GM21526 (cell line): ENCODE data around the gene HOXC6.
"Not testable (repeated sequence)": the region's sequence is repeated elsewhere in the genome, so short reads cannot be mapped to it uniquely, and the experiment has no call there.

Experiments used
- ATAC-seq: cut with Tn5 transposase; IDR thresholded peaks from one replicate; pipeline ENCODE4 v1.9.1; 2021; ENCODE audit warnings: moderate library complexity; ENCODE audit not compliant: unreplicated experiment, low FRiP score

The HOXC6 gene

DNA sequence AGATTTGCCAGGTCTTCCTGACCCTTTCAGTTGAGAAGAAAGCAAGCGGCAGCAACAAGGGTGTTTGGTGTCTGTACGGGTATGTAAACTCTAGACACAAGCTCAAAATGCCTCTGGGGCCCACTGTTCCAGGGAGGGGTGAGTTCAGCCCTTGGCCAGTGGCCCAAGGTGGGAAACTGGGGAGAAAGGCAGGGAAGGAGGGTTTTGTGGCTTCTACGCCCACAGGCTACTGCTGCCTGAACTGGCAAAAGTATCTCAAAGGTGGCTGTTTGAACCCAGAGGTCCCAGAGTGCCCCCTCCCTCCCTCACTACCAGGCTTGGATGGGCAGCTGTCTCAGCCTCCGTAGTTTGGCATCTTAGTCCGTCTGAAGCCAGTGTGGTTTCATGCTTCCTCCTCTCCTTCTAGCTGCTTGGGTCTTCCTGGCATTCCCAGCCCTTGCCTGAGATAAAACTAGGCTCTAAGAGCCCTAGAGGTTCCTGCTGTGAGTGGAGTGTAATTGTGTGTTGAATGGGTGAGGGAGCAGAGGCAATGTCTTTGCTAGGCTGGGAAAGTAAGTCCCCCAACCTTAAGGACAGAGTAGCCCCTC, 10.1 kb downstream of the HOXC6 start:
- no peak for ATAC-seq

DNA sequence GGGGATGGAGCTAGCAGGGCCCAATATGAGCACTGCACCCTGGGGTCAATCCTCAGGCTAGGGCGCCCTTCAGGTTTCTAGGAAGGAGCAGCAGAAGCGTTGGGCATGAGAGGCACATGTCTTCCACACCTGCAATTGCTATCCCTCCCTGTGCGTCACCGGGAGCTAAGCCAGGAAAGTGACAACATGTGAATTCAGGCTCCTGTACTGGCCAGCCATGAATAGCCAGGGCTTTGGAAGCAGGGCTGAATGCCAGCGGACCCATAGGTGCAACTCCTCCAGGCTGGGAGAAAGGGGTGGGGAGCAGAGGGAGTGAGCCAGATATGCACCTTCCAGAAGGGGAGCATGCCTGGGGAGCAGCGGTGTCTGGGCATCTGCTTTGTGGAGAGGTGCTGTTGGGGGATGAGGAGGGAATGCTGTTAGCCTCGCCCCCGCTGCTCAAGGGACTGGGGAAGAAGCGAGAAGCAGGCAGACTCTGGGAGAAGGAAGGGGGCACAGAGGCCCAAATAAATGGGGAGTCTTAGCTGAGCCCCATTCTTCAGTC, 10.7 kb downstream of the HOXC6 start:
- ATAC-seq = no peak

DNA sequence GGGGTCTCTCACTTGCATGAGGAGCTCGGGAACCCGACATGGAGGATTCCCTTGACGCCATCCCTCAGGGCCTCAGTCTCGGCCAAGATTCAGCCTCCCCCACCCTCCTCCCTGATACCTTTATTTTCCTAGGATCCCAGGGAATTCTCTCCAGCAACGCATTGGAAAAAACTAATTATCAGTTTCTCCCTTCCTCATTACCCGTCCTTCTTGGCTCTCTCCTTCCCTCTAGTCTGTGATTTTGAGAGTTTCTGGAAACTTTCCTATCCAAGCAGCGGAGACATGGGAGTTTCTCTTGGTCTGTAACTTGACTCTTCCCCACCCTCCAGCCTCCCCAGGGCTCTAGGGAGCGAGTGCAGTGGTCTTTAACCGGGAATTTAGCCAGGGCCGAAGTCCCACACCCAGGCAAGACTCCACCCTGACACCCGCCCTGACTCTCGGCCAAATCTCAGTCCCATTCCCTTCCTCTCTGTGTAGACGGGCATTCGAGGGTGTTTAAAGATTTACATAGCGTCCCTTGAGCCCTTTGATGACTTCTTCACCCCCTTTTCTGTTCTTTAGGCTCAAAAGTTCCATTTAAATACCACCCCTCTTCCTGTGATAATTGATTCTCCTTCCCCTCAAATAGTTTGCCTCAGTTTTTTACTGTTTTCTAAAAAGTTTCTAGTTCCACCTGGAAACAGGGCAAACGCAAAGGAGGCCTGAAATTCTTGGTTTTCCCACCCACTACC, 11.3 kb downstream of the HOXC6 start:
- no peak for ATAC-seq

DNA sequence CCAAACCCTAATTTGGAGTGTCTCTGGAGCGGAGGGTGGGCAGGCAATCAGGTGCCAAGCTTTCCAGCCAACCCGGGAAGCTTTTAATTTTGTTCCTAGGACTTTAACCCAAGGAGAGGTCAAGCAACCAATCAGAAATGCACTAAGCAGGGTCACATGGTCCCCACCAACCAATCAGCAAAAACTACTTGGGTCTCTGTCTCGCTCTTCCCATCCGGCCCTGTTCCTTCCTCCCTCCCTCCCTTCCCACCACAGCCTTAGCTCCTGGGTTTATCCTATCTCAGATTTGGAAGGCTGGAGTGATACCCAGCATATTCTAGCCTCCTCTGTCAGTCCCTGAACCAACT, 11.9 kb downstream of the HOXC6 start:
- no peak for ATAC-seq

DNA sequence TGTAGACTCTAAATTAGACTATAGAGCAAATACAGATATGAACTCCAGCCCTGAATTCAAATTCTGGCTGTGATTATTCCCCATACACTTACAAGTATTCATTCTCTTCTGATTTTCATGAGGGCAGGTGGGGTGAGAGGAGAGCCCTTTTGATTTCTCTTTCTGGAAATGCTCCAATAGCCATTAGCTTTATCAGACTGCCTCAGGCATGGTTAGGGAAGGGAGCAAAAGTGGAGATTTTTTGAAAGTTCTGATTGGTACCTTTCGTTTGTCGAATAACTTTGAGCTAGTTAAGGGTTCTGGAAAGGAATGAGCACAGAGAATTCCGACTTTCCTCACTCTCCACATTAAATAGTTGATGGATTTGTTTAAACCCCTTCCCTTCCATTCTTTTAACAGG, 12.4 kb downstream of the HOXC6 start:
- ATAC-seq = no peak

DNA sequence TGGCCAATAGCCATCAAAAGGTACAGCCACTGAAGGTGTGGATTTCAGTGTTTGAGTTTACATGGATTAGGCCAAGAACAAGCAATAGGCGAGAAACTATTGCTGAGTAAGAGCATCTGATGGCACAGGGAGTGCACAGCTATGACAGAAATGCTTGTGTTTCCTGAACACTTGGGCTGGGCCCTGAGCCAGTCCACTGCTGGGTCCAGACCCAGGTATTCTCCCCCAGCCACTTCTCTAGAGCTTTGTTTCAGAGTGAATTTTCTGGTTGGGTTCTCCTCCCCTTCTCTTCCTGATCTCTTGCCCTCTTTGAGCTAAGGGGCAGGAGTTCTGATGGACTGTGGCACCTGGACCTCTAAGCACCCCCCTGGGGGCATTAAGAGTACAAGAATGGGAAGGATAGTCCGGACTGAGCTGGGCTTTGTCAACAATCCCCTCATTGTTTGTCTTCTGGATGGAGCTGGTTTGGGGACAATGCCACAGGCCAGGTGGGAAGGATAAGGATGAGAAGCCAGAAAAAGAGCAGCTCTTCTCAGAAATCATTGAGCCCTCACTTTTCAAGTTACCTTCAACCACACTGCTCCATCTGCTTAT, 13.0 kb downstream of the HOXC6 start:
- ATAC-seq = no peak

DNA sequence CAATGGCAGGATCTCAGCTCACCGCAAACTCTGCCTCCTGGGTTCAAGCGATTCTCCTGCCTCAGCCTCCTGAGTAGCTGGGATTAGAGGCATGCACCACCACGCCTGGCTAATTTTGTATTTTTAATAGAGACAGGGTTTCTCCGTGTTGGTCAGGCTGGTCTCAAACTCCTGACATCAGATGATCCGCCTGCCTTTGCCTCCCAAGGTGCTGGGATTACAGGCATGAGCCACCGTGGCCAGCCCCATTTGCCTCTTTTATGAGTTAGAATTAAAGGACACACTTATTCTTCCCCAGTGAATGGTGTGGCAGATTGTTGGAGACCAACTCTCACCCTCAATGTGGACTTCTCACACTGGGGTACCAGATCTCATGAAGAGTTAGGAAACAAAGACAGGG, 13.8 kb downstream of the HOXC6 start:
- ATAC-seq = not testable (repeated sequence)

DNA sequence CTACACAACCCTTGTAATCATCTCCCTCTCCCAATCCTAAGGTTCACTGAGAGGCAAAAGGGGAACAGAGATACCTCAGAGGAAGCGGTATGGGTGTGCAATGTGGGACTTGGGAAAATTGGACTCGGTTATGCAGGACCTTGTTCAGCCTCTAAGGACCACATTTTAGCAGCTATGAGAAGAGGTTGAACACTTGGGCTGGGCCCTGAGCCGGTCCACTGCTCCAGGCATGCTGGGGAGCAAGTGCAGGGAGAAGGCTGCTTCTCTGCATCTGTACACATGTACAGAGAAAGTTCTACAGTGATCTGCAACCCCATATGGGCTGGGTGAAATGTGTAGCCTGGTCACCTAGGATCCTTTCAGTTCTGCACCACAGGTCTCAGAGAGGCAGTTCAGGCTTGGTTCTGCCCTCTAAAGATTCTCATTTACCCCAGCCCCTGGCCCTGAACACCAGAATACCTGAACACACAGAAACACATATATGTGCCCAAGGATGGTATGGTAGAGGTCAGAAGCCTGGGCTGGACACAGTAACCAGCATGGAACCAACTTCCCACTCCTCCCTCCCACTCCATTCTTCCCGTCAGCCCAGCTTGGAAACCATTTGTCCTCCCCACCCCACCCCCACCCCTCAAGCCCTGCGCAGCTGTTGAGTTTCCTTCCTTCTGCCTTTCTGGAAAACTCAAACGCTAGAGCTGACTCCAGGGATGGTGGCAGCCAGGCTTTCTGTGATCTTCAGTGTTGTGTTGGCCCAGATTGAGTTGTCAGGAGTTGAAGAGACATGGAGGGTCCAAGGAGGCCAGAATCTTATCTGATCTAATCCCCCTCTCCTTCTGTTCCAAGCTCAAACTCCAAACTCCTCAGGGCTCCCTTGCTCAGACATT, 15.0 kb downstream of the HOXC6 start:
- ATAC-seq = no peak

DNA sequence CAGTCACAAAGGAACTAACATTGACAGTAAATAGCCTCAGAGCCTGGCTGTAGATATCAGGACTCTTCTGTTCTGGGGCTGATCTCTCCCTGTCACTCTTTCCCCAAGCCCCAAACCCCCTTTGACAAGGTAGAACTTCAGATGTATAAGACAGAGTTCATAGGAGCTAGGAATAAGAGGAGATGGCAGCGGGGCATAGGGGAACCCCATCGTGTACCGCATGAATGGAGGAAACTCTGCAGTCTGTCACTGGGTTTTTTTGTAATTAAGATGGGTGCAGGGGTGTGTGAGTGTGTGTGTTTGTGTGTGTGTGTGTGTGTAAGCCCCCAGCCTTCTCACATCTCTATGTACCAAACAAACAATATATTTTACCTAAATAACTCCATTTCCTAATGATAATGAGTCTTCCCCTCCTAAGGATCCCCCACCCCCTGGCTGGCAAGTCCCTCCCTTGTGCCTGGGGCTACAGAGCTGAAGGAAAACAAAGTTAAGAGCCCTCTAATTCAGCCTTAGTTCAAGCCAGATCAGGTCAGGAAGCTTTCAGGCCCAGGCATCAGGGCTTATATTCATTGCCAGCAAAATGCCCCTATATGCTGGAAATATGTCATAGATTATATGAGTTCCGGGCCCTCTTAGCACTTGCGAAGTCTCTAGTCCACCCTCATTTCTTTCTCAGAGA, 16.3 kb downstream of the HOXC6 start:
- no peak for ATAC-seq

DNA sequence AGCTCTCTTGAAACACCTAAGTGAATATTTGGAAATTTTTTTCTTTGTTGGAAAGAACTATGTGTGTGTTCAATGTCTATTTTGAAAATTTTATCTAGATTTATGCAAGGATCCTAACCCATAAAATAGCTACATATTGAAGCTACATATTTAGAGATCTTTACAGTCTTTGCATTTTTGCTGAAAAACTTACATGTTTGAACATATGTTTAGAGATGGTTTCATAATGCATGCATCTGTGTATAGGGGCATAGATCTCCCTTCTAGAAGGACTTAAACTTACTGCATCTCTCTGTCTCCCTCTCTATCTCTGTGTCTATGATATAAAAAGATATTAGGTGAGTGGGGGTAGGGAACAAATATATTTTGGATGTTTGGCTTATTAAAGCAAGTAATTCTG, 17.2 kb downstream of the HOXC6 start:
- ATAC-seq = no peak

DNA sequence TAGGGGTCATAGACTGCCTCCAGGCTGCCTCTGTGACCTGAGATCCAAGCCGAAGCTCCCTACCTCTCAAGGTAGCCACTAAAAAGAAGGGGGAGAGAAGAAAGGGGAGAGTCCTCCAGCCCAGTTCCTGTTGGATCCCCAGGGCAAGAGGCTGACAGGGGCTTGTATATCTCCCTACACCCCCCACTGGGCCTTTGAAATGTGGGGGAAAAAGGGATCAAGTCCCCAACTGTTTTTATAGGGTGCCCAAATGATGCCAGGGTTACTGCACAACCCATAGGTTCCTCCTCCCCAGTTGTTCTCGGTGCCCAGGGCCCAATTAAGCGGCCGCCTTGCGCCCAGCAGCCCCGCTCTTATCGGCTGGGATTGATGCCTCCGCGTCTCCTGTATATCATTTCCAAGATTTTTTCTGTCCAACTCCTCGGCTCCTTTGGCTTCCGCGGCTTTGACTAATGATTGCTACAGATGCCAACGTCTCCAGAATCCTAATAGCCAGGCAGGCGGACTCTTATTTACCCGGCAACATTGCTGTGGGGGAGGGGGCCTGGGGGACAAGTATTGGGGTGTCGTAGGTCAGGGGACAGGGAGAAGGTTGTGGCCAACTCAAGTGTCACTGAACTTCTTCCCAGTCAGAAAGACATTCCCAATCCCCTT, 17.8 kb downstream of the HOXC6 start:
- ATAC-seq = no peak

DNA sequence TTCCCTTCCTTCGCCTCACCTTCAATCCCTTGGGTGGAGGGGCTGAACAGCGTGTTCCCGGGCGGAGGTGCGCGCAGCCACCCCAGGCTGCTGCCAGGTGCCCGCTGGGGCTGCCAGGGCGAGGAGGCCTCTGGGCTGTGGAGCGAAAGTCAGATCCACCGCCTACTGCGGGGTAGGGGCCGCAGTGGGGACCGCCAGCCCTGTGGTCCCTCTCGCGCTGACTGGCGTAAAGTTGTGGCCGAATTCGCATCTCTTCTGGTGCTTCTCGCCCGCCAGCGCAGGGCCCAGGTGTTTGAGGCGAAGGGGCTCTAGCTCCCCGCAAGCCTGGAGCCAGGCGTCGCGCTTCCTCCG, 18.5 kb downstream of the HOXC6 start:
- no peak for ATAC-seq

DNA sequence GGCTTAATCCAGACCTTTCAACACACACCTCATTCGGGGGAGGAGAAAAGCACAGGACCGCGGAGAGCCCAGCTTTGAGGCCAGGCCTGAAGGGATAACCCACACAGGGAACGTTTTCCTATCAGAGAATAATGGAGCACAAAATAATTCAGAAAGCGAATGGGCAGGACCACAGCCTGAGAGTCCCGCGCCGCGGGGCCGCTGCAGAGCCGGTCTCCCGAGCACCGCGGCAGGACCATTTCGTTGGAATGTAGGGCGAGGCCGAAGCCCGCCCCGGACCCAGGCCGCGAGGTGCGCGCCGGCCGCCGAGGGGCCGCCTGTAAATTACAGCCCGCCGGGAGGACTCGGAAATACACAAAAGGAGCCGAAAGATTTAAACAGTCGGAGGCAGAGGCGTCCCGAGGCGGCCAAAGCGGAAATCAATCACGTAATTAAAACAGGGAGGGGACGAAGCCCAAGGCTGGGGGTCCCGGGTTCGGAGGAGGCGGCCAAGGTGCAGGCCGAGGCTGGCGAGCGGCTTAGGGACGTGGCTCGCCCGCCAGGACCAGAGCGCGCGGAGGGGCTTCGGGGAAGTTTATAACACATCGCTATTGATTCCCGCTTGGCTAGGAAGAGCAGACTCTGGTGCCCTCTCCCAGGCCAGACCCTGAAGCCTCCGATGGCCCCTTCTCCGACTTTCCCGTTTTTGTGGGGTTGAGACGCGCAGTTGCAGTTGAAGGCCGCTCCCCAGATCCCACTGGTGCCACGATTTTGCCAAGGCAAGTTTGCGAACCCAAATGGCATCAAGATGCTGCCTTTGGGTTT, 19.1 kb downstream of the HOXC6 start:
- ATAC-seq = no peak

DNA sequence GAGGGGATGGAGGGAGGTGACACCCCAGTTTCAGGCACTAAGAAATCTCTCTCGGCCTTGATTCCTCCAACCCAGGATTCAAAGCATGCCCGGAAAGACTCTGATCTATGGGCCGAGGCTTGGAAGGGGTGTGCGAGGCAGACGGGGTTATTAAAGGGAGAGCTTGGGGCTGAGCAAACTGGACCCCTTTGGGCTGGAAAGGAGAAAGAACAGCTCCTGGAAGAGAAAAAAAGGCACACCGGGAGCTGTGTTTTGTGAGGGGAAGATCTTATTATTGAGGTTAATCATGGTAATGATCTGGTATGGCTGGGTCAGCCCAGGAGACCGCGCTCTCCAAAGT, 19.7 kb downstream of the HOXC6 start:
- no peak for ATAC-seq

DNA sequence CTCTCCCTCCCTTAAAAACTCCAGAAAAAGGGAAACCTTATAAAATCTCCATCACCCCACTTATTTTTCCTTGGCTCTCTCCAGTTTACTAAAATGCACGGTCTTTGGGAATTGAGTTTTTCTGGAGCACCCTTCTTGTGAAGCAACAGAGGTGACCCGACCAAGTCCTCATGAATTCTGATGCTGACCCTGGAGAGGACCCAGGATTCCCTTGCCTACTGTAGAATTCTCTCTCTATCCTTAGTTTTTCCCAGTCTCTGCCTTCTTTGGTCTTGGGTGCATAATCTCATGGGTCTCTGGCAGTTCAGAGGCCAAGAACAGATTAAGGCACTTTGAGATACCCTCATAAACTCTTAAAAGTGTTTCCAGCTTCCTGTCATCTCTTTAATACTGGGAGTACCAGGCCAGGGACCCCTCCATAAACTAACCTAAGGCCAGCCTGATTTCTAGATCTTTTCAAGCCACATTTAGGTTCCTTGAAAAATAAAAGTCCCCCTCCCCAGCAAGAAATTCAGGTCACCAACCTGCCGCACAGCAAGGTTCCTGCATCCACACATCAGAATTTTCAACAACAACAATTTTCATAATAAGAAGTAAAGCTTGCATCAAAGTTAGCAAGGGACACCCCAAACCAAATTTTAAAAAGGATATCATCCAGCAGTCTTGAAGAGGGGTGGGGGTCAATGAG, 20.3 kb downstream of the HOXC6 start:
- ATAC-seq = no peak

DNA sequence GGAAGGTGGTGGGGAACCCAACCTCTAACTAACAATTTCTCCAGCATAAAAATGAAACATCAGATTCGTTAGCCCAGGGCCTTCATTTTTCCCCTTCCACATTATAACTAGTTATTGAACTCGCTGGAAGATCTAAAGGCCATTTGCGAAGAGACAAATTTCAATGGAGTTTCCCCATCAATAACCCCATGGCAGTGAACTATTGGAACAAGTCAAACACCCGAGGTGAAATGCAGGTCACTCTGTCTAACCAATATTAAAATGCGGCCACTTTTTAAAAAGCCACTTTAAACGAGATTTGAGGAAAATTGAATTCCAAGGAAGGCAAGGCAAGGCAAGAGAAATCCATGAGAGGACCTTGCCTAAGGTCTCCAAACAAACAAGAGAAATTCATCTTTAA, 20.9 kb downstream of the HOXC6 start:
- ATAC-seq = no peak

DNA sequence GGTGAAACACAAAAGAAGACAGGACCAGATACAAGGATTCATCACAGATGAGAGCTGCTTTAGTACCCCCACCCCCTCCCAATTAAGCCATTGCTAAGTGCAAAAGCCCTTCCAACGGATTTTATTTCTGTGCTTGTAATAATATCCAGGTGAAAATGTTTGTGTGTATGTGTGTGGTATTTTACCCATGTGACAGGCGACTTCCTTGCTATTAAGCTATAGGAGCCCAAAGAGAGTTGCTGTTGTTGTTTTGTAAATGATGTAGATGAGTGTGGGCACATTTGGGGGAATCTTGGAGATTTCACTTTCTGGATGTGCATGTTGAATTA, 22.2 kb downstream of the HOXC6 start:
- ATAC-seq = no peak

DNA sequence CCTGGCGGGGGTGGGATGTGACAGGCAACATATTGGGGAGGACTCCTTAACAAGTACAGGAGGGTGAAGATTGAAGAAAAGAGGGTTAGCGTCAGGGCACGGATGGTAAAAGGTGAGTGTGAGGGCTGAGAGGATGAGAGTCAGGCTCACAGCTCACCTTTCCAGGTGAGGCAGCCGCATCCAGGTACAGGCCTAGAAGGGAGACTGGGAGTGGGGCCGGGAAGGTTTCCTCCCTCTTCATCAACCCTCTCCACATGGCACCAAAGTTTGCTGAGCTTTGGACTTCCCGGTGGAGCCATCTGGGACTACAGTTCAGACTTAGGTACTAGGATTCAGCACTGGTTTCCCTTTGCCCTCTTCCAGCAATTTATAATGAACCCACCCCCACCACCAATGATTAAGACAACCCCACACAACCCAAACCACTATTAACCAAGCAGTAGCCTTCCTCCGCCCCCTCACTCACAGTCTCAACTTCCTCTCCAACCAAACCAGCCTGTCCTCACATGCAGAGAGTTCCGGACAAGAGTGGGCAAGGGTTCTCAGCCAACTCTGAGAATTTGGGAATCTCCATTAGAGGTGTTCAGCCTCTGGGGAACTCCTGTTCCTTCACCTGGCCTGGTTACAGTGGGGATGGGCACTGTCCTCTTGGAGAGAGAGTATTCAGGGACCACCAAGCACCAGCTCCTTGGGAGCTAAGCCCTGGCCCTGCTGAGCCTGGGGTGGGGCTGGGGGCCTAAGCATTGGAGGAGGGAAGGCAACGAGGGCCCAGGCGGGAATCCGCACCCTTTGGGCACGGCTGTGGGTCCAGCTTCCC, 23.0 kb downstream of the HOXC6 start:
- no peak for ATAC-seq
